Measurements from ENCODE around the gene CPVL. TPM values are rescaled to one million over a fixed set of nuclear protein-coding genes. Genes with fewer than 3 reads are reported as not detected.

Gene CPVL
- total RNA-seq, 1 donor from 2014 or later = not detected

GRCh38 chr7:29076631-29077030 is 69.7 kb downstream of the CPVL start:
- intact Hi-C loops (cut with micrococcal nuclease) = no loop called here
- Mint-ChIP-seq H3K27me3 (peaks cover 23% of the 10 kb centered on the region), H3K27ac (no peak overlapping the region), H3K4me3 (no peak overlapping the region), H3K4me1 (no peaks in the 10 kb centered on the region), H3K9me3 (no peaks in the 10 kb centered on the region), H3K36me3 (ENCODE audit: low read depth) (no peaks in the 10 kb centered on the region)
- DNase-seq (no peak), ATAC-seq (ENCODE audit: low read depth) (no peak)
- TF ChIP-seq, protein P1, sequence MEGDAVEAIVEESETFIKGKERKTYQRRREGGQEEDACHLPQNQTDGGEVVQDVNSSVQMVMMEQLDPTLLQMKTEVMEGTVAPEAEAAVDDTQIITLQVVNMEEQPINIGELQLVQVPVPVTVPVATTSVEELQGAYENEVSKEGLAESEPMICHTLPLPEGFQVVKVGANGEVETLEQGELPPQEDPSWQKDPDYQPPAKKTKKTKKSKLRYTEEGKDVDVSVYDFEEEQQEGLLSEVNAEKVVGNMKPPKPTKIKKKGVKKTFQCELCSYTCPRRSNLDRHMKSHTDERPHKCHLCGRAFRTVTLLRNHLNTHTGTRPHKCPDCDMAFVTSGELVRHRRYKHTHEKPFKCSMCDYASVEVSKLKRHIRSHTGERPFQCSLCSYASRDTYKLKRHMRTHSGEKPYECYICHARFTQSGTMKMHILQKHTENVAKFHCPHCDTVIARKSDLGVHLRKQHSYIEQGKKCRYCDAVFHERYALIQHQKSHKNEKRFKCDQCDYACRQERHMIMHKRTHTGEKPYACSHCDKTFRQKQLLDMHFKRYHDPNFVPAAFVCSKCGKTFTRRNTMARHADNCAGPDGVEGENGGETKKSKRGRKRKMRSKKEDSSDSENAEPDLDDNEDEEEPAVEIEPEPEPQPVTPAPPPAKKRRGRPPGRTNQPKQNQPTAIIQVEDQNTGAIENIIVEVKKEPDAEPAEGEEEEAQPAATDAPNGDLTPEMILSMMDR (IDR thresholded peaks at IDR 0.05) = no peak
- CTCF ChIA-PET = no interaction called here
- POLR2A ChIA-PET = no interaction called here

DNA sequence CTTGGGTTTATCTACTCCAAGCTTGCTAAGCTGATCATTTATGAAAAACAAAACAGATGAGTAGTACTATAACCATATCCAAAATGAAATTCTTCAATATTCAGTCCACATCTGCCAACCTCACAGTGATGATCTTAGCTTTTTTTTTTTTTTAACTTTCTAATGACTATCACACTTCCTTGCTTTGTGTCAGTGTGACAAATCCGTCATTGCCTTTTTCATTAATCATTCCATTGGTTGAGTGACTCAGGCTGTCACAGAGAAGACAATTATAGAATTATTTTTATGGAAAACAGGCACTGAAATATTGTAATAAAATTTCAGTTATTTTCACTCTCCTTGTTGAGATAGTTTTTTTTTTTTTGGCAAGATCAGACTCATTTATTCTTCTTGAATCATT is 70.7 kb downstream of the CPVL start:
- no peak overlapping the region for H3K27ac Mint-ChIP-seq
- H3K36me3 Mint-ChIP-seq (ENCODE audit: low read depth) = no peaks in the 10 kb centered on the region
- no peak for DNase-seq

DNA sequence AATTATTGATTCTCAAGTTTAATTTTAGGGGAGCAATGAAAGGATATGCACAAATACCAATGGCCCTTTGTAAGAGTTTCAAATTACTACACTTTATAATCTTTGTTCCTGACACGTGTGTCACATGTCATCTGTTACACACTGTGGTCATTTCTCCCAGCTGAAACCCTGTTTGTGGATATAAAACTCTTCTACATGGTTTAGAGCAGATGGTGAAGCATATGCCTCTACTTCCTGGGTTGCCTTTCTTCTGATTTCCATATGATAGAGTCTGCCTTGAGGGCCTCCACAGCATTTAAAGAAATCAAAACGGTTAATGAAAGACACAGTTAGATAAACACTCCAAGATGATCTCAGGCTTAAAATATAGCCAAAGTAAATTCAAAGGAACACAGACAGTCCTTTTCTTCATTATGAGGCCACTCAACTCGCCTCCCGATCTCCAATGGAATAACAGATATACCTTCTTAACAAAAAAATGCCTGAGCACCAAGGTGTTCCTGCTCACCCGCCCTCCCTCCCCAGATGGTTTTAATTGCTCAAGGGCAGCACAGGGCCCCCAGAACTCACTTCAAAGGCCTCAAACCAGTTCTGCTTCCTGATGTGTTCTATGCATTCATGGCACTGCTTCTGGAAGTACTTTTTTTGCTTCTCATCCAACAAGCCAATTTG is 75.0 kb downstream of the CPVL start:
- H3K4me1 Mint-ChIP-seq = no peaks in the 10 kb centered on the region
- ChIA-PET POLR2A (no interaction called here), CTCF (no interaction called here)
- ATAC-seq (ENCODE audit: low read depth) = no peak
- H3K27me3 Mint-ChIP-seq = peaks cover 13% of the 10 kb centered on the region
- no peak overlapping the region for H3K4me3 Mint-ChIP-seq
- no peaks in the 10 kb centered on the region for H3K9me3 Mint-ChIP-seq
- intact Hi-C loops (cut with micrococcal nuclease) = no loop called here
- H3K36me3 Mint-ChIP-seq (ENCODE audit: low read depth) = no peaks in the 10 kb centered on the region
- no peak overlapping the region for H3K27ac Mint-ChIP-seq
- DNase-seq = no peak
- TF ChIP-seq, protein P1 (IDR thresholded peaks at IDR 0.05) = no peak

More for the DNA sequence above, 70.7 kb downstream of the CPVL start:
- TF ChIP-seq, protein P1 (IDR thresholded peaks at IDR 0.05) = no peak
- Mint-ChIP-seq H3K9me3 (no peaks in the 10 kb centered on the region), H3K4me3 (no peak overlapping the region), H3K4me1 (no peaks in the 10 kb centered on the region), H3K27me3 (peaks cover 23% of the 10 kb centered on the region)
- intact Hi-C loops (cut with micrococcal nuclease) = no loop called here
- no peak for ATAC-seq (ENCODE audit: low read depth)
- CTCF ChIA-PET = no interaction called here
- POLR2A ChIA-PET = no interaction called here

GRCh38 chr7:29066641-29067040 is 79.7 kb downstream of the CPVL start:
- intact Hi-C loops (cut with micrococcal nuclease) = no loop called here
- Mint-ChIP-seq H3K9me3 (no peaks in the 10 kb centered on the region), H3K36me3 (ENCODE audit: low read depth) (no peaks in the 10 kb centered on the region), H3K27ac (no peak overlapping the region), H3K4me1 (no peaks in the 10 kb centered on the region), H3K4me3 (no peak overlapping the region), H3K27me3 (peaks cover 14% of the 10 kb centered on the region)
- CTCF ChIA-PET = interaction anchor here (0.8 kb wide), 1 partner anchor 251 kb away, joined by 3 read pairs; no protein-coding TSS in a partner anchor
- no peak for DNase-seq
- TF ChIP-seq, protein P1 (IDR thresholded peaks at IDR 0.05) = no peak
- ATAC-seq (ENCODE audit: low read depth) = no peak
- POLR2A ChIA-PET = no interaction called here

DNA sequence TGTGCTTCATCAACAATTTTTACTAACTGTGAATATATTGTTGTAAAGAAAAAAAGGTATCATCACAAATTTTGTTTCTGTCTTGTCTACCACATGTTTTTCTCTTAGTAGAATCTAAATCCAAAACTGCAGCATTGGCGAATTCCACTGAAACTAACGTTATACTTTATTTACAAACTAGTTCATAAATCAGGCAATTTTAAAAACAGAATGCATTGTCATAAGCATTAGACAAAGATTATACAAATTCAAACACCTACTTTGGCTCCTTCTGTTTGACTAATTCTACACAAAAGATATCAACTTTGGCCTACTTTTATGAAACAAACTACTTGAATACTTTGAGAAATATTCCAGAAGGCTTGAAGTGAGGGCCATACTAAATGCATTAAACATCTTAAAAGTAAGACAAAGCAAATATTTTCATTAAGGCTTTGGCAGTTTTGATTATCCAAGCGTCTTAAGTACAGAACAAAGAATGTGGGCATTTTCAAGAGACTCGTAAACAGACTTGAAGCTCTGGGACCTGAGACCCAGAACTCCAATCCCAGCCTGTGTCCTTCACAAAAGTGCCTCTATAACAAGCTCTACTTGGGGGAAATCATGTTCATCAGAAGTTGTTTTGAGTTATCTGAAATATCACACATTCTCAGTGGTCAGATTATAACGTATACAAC is 81.0 kb downstream of the CPVL start:
- H3K27ac Mint-ChIP-seq = no peak overlapping the region
- ChIA-PET CTCF (no interaction called here), POLR2A (no interaction called here)
- no peak for DNase-seq
- H3K36me3 Mint-ChIP-seq (ENCODE audit: low read depth) = no peaks in the 10 kb centered on the region
- no peak overlapping the region for H3K4me3 Mint-ChIP-seq
- ATAC-seq (ENCODE audit: low read depth) = no peak
- no peaks in the 10 kb centered on the region for H3K4me1 Mint-ChIP-seq
- no peaks in the 10 kb centered on the region for H3K9me3 Mint-ChIP-seq
- H3K27me3 Mint-ChIP-seq = peaks cover 14% of the 10 kb centered on the region
- intact Hi-C loops (cut with micrococcal nuclease) = no loop called here
- TF ChIP-seq, protein P1 (IDR thresholded peaks at IDR 0.05) = no peak

All from activated B cell treated with CpG ODN at 0.5 μM for 24 hours (primary cell).